GM18868 (cell line): ENCODE data around the gene RGCC.
"Not testable (repeated sequence)": the region's sequence is repeated elsewhere in the genome, so short reads cannot be mapped to it uniquely, and the experiment has no call there.

Experiments
- ATAC-seq: cut with Tn5 transposase; IDR thresholded peaks from one replicate; pipeline ENCODE4 v1.9.1; 2021; ENCODE audit warnings: mild to moderate bottlenecking, moderate library complexity; ENCODE audit not compliant: unreplicated experiment

RGCC gene, protein sequence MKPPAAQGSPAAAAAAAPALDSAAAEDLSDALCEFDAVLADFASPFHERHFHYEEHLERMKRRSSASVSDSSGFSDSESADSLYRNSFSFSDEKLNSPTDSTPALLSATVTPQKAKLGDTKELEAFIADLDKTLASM

GRCh38 chr13:41456768-41457588 lies at the start of gene RGCC:
TSS of gene RGCC (plus strand) at chr13:41457550. CDS start at chr13:41457708, 158 bp downstream.
- peak; percentile 61 for ATAC-seq

- no peak for ATAC-seq
Observed at GRCh38 chr13:41408121-41408520, 49.2 kb upstream of the RGCC start.

- ATAC-seq: no peak
Observed at GRCh38 chr13:41408746-41409145, 48.6 kb upstream of the RGCC start.

DNA sequence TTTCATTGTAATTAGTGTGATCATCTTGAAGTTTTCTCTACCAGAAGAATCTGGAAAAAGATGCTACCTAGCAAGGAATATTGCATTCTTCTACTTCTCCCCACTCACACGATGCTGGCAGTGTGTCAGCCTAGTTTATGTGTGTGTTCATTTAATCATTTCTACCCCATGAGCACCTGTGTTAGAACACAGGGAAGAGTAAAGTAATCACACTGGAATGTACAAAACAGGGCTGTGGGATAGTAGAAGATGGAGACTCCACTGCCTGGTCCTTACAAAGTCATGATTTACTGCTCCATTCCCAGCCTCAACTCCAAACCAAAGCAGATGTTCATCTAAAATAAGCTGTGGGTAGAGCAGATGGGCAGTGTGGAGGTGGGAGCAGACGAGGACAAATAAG lies 47.7 kb upstream of the RGCC start:
- ATAC-seq: no peak

DNA sequence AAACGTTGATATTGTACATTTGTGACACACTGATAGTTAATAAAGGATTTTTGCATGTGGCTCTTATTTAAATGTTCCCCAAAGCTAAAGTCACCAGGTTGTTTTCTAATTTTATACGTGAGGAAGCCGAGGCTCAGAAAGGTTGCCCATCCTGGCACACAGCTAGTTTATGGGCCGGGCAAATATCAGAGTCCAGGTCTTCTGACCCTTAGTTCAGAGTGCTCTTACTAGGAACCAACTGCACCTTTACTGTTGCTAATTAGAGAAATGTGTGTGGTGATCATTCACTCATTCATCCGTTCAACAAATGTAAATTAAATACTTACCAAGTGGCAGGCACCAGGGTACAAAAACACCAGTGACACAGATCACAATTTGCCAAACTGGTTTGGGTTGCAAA lies 46.3 kb upstream of the RGCC start:
- no peak for ATAC-seq

GRCh38 chr13:41411522-41411921 lies 45.8 kb upstream of the RGCC start:
- ATAC-seq: no peak

GRCh38 chr13:41413872-41414271 lies 43.5 kb upstream of the RGCC start:
- no peak for ATAC-seq

DNA sequence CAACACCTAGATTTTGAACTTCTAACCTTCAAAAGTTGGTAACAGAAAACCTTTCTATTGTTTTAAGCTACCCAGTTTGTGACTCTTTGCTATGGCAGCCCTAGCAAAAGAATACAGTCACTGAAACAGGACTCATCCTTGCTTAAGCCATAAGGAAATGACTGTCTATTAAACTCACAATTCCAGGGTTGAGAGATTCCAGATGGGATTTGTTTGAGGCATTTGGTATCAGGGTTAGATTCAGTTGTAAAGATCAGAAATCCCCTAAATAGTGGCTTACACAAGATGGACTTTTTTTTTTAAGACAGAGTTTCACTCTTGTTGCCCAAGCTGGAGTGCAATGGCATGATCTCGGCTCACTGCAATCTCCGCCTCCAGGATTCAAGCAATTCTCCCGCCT lies 41.1 kb upstream of the RGCC start:
- no peak for ATAC-seq

- ATAC-seq: no peak
Observed at GRCh38 chr13:41418027-41418426, 39.3 kb upstream of the RGCC start.

DNA sequence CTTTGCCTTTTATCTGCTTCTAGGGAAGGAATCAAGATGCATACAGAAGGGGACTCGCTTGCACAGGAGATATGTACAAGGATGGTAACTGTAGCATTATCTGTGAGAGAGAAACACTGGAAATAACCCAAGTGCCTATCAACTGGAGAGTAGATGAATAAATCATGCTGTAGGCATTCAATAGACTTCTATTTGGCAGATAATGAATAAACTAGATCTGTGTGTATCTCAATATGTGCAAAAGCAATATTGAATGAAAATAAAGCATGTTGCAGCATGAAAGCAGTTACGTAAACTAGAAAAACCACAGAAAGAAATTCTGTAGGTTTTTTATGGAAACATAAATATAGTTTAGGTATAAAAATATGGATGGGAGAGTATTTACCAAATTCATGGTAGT lies 38.6 kb upstream of the RGCC start:
- ATAC-seq: no peak

GRCh38 chr13:41419206-41419605 lies 38.1 kb upstream of the RGCC start:
- no peak for ATAC-seq

DNA sequence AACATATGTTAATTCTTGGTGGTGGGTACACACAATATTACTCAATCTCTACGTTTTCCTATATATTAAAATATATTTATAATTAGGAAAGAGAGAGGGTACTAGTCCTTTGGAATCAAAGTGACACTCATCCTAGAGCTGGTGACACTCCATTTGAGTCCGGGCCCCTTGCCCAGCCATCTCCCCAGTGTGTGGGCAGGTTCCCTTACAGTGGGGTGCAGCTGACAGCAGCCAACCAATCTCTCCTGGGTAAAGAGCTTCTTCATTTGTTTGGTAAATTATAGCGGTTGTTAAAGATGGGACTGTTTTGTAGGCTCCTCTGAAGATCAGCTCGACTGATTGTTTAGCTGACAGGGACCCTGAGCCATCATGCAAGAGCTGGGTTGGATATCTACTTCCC lies 37.2 kb upstream of the RGCC start:
- no peak for ATAC-seq

DNA sequence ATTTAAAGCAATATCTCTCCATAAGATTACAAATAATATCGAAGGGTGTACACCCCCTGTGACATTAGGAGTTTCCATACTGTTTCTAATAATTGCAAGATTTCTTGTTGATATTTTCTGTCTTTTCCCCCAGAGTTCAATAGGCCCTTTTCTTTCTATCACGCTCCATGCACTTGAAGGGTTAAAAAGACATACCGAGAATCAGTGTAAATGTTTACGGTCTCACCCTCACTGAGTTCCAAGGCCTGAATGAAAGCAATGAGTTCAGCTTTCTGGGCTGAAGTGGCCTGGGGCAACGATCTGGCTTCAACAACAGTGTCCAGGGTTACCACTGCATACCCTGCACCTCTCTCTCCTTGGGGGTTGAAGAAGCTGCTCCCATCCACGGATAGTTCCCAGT lies 36.0 kb upstream of the RGCC start:
- not testable (repeated sequence) for ATAC-seq

DNA sequence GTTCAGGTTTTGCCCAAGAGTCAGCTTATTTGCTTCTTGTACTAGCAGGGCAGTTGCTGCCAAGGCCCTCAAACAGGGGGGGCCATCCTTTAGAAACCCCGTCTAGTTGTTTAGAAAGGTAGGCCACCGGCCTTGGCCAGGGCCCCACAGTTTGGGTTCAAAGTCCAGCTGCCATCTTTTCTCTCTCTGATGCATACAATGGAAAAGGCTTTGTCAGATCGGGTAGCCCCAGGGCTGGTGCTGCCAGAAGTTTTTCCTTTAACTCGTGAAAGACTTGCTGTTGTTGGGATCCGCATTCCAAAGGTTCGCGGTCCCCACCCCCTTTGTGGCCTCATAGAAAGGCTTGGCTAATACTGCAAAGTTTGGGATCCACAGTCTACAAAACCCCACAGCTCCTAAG lies 35.4 kb upstream of the RGCC start:
- not testable (repeated sequence) for ATAC-seq

GRCh38 chr13:41423259-41423658 lies 34.1 kb upstream of the RGCC start:
- not testable (repeated sequence) for ATAC-seq

DNA sequence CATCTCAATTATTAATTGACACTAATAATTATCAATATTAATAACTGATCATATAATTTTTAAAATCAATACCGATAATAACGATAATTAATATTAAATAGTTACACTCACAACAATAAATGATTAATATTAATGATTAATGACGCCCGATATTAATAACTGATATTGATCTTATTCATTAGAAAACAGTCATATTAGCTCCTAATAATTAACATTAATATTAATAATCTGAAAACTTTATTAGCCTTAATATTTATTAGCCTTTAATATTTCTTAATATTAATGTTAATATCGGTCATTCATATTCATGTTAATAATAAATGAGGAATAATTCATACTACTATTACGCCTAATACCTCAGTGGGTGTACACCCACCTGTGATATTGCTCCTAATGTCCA lies 32.7 kb upstream of the RGCC start:
- ATAC-seq: not testable (repeated sequence)

GRCh38 chr13:41426047-41426446 lies 31.3 kb upstream of the RGCC start:
- no peak for ATAC-seq

- no peak for ATAC-seq
Observed at GRCh38 chr13:41427666-41428065, 29.7 kb upstream of the RGCC start.

DNA sequence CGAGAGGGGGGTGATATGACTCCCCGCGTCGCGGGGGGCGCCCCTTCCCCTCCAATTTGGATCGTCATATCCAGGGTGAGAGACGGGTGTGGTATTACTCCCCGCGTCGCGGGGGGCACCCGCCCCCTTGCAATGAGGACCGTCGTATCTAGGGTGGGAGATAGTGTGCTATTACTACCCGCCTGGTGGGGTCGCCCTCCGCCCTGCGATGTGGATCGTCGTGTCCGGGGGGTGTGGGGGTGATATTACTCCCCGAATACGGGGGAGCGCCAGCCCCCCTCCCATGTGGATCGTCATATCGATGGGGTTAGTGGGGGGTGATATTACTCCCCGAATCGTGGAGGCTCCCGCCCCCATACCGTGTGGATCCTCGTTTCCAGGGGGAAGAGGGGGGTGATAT lies 29.2 kb upstream of the RGCC start:
- ATAC-seq: no peak

DNA sequence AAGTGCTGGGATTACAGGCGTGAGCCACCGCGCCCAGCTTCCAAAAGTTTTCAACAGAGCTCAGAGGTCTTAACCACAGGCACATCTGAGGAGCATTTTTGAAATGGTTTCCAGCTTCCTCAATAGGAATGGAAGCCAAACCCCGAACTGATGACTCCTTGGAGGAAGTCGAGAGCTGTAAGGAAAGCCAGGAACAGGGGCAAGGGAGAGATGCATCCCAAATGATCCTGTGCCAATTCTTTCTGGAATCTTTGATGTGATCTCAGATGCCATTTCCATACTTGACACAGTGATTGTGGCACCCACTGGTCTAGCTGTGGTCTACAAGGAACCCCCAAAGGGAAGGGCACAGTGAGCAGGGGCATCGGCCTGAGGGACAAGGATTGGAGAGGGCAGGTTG lies 23.3 kb upstream of the RGCC start:
- not testable (repeated sequence) for ATAC-seq

DNA sequence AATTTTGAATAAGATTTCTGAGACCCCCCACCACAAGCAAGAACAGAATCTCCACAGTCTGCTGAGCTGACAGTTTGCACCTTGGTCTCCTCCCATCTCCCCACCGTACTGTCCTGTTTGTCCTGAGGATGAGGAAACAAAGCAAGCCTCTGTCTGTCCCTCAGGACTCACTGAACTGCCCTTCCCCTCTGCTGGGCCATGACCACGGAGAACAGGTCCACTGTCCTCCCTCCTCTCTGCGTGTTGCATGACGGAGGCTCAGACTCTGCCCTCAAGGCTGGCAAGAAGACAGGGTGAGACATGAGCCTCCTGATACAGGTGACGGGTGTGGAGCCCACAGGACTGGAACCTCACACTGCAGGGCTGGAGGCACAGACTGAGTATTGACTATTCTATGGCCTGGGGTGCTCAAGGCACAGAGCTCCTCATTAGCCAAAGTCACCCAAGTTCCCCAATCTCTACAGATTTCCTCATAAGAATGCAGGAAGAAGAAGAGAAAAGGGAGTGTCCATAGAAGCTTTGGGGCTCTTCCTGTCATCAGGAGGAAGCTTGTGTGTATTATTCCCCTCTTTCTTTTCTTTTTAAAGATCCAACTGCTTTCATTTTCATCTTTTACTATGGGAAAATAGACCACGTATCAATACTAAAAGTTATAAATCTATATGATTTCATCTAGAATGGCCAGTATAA lies 22.4 kb upstream of the RGCC start:
- ATAC-seq: no peak

- ATAC-seq: no peak
Observed at GRCh38 chr13:41443969-41444368, 13.4 kb upstream of the RGCC start.
